NCI-H82 treated with DMSO at 0.1 percent for 48 hours (cell line): ENCODE data around the gene MDH2.
"Not testable (repeated sequence)": the region's sequence is repeated elsewhere in the genome, so short reads cannot be mapped to it uniquely, and the experiment has no call there.

Source experiments
- DNase-seq: peaks from one replicate; lab custom pipeline; 2025; ENCODE audit not compliant: unreplicated experiment; lab: John Stamatoyannopoulos, UW

The MDH2 gene

DNA sequence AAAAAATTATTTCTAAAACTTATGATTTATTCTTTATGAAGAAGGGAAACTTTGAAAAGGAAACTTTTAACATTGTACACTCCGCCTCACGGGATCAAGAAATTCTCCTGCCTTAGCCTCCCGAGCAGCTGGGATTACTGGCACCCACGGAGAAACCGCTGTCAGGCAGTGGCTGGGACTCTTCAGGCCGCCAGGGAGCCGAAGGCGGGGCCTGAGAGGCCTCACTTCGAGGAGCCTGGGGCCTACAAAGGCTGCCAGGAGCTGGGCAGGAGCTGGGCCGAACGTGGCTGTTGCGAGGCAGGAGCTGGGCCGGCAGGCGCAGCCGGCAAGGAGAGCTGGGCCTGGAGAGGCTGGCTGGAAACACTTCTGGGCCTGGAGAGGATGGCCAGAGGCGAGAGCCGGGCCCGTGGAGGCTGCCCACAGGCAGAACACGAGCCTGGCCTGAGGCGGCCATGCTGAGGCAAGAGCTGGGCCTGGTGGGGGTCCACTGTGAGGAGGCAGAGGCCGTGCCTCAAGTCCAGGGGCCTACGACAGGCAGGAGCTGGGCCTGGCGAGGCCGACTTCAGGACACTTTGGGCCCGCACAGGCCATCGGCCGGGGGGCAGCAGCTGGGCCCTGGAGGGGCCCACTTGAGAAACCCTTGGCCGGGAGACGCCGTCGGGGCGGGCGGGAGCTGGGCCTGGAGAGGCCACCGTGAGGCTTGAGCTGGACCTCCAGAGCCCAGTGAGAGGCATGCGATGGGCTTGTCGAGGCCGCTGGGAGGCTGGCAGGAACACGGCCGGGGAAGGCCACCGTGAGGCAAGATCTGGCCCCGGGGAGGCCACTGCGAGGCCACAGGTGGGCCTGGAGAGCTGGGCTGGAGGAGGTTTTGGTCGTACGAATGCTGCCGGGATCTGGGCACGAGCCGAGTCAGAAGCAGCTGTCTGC, 23.7 kb downstream of the MDH2 start:
- DNase-seq: no peak

DNA sequence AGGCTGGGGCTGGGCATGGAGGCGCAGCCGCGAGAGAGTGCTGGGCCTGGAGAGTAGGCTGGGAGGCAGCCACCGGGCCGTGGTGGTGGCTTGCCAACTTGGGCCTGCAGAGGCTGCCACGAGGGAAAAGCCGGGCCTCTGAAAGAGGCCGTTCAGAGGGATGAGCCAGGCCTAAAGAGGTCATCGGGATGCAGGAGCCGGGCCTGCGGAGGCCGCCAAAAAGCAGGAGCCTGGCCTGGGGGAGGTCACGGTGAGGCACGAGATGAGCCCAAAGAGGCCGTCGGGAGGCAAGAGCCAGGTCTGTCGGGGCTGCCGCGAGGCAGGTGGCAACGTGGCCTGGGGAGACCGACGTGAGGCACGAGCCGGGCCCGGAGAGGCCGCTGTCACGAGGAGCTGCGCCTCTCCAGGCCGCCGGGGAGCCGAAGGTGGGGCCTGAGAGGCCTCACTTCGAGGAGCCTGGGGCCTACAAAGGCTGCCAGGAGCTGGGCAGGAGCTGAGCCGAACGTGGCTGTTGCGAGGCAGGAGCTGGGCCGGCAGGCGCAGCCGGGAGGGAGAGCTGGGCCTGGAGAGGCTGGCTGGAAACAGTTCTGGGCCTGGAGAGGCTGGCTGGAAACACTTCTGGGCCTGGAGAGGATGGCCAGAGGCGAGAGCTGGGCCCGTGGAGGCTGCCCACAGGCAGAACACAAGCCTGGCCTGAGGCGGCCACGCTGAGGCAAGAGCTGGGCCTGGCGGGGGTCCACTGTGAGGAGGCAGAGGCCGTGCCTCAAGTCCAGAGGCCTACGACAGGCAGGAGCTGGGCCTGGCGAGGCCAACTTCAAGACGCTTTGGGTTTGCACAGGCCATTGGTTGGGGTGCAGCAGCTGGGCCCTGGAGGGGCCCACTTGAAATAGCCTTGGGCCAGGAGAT, 24.6 kb downstream of the MDH2 start:
- DNase-seq: no peak

DNA sequence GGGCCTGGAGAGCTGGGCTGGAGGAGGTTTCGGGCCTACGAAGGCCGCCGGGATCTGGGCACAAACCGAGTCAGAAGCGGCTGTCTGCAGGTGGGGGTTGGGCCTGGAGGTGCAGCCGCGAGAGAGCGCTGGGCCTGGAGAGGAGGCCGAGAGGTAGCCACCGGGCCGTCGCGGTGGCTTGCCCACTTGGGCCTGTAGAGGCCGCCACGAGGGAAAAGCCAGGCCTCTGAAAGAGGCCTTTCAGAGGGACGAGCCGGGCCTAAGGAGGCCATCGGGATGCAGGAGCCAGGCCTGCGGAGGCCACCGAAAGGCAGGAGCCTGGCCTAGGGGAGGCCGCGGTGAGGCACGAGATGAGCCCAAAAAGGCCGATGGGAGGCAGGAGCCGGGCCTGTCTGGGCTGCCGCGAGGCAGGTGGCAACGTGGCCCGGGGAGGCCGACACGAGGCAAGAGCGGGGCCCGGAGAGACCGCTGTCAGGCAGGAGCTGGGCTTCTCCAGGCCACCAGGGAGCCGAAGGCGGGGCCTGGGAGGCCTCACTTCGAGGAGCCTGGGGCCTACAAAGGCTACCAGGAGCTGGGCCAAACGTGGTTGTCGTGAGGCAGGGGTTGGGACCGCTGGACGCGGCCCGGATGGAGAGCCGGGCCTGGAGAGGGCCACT, 25.6 kb downstream of the MDH2 start:
- DNase-seq: no peak

DNA sequence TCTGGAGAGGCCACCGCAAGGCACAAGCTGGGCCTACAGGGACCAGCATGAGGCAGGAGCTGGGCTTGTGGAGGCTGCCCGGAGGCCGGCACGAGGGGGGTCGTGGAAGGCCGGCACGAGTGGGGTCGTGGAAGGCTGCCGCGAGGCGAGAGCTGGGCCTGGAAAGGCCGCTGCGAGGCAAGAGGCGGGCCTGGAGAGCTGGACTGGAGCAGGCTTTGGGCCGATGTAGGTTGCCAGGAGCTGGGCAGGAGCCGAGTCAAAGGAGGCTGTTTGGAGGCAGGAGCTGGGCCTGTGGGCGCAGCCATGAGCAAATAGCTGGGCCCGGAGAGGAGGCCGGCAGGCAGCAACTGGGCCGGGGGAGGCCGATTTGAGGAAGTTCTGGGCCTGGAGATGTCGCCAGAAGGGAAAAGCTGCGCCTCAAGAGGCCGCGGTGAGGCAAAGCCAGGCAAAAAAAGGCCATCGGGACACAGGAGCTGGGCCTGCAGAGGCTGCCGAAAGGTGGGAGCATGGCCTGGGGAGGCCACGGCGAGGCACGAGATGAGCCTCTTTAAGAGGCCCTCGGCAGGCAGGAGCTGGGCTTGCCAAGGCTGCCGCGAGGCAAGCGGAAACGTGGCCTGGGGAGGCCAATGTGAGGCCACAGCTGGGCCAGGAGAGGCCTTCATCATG, 26.5 kb downstream of the MDH2 start:
- DNase-seq: no peak

DNA sequence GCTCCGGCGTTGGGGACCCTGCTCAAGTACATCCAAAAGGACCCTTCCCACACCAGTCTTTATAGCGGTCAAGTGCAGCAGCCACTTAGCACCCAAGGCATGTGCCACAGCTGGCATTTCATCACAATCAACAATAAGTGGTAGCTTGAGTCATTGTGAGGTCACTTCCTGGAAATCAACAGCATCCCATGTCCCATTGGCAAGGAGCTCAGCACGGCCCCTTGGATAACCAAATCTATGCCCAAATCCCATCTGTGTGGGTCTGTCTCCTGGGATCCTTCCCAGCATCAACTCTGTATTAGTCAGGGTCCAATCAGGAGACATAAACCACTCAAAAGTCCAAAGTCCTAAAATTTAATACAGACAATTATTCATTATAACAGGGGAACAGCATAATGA, 27.1 kb downstream of the MDH2 start:
- DNase-seq: no peak

DNA sequence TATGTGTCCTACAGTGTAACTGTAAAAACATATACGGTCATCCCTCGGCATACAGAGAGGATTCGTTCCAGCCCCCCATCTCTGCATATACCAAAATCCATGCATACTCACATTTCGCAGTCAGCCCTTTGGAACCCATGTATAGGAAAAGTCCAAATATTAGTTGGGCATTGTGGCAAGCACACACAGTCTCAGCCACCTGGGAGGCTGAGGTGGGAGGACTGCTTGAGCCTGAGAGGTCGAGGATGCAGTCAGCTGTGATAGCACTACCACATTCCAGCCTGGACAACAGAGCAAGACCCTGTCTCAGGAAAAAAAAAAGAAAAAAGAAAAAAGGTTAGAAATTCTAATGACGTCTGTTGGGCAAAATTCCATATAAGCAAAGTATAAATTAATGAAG, 29.1 kb downstream of the MDH2 start:
- DNase-seq: no peak

DNA sequence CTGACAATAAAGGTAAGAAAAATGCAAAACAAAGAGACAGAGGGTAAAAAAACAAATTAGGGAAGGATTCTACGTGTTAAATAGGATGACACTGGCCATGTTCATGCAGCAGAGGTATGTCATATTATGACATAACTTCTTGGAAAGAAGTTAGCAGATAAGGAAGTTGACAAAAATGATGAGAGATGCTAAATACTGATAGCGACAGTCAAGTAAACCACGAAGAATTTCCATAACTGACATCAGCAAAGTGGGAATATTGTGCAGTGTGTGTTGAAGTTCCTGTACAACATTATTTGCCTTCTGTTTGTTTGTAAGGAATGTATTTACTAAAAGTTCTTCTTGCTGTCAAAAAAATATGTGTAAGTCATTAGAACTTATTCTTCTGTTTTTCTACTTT, 29.5 kb downstream of the MDH2 start:
- no peak for DNase-seq

DNA sequence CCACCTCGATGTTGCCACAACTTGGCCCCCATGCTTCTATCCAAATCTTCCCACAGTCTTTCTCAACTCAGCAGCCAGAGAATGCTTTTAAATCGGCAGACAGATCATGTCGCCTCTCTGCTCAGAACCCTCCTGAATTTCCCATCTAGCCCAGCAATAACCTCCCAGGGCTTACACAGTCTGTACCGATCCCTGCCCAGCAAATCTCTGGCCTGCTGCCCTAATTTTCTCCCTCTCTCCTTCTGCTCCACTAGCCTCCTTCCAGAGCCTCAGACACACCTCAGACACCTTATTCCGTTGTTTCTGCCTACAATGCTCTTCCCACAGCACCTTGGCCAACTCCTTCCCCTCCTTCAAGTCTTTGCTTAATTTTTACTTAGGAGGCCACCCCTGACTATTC, 32.3 kb downstream of the MDH2 start:
- DNase-seq: no peak

DNA sequence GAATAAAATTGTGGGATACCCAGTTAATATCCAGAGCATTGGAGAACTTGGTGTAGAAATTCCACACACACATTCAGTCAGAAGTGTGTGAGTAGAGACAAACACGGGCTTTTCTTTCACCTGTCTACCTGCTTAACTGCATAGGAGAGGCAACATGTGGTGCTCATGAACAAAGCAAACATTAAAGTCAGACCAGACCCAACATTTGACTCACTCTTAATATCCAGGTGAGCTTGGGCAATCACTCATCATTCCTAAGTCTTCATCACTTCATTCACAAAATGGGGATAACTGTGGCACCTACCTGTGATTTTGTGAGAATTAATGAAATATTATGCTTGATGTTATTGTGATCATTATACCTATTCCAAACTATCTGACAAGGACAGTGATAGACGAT, 36.2 kb downstream of the MDH2 start:
- not testable (repeated sequence) for DNase-seq

DNA sequence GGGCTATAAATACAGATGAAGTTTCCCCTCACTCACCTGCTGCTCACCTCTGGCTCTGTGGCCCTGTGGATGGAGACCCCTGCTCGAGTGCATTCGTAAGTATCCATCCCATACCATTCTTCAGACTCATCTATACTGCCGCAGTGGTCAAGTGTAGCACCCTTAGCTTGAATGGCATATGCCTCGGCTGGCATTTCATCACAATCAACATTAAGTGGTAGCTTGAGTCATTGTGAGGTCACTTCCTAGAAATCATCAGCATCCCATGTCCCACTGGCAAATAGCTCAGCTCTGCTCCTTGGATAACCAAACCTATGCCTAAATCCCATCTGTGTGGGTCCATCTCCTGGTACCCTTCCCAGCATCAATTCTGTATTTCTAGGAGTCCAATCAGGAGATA, 38.2 kb downstream of the MDH2 start:
- DNase-seq: no peak

DNA sequence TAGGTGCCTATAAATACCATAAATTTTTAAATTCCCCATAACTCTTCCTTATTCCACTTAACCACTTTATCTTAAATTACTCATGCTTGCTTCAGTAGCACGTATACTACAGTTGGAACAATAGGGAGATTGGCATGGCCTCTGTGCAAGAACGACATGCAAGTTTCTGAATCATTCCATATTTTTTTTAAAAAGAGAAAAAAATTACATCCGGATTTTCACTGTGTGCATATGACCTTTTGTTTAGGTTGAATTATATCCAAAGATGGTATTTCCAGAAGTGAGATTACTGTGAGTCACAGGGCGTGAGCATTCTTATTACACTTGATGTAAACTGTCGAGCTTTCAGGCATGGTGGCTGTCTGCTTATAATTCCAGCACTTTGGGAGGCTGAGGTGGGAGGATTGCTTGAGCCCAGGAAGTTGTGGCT, 39.5 kb downstream of the MDH2 start:
- DNase-seq: not testable (repeated sequence)

DNA sequence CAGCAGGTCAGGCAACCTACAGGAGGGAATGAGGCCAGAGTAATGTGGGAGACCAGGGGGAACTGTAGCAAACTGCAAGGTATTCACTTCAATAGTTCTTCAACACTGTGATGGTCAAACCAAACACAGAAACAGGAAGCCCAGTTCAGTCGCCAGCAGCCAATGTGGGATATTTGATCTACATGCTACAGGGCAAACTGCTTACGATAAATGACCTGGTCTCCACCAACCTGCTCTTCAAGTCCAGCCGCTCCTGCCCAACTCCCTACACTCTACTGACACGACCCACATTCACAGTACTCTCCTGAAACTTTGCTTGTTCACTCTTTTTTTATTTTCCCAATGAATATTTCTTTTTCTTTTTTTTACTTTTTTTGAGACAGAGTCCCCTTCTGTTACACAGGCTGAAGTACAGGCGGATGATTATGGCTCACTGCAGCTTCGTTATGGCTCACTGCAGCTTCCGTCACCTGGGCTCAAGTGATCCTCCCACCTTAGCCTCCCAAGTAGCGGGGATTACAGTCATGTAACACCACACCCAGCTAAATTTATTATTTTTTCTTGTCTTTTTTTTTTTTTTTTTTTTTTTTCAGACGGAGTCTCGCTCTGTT, 42.1 kb downstream of the MDH2 start:
- DNase-seq: no peak

DNA sequence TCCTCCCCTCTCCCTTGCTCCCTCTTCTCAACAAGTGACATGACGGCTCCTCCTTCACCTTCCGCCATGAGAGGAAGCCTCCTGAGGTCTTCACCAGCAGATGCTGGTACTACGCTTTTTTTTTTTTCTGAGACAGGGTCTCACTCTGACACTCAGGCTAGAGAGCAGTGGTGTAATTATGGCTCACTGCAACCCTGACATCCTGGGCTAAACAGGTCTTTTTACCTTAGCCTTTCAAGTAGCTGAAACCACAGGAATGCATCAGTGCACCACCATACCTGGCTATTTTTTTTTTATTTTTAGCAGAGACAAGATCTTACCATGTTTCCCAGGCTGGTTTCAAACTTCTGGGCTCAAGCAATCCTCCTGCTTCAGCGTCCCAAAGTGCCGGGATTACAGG, 43.6 kb downstream of the MDH2 start:
- no peak for DNase-seq

DNA sequence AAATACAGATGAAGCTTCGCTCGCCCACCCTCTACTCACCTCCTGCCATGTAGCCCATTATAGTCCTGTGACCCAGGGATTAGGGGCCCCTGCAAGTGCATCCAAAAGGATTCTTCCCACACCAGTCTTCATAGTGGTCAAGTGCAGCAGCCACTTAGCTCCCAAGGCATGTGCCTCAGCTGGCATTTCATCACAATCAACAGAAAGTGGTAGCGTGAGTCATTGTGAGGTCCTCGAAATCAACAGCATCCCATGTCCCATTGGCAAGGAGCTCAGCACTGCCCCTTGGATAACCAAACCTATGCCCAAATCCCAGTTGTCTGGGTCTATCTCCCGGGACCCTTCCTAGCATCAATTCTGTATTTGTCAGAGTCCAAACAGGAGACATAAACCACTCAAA, 45.6 kb downstream of the MDH2 start:
- not testable (repeated sequence) for DNase-seq

DNA sequence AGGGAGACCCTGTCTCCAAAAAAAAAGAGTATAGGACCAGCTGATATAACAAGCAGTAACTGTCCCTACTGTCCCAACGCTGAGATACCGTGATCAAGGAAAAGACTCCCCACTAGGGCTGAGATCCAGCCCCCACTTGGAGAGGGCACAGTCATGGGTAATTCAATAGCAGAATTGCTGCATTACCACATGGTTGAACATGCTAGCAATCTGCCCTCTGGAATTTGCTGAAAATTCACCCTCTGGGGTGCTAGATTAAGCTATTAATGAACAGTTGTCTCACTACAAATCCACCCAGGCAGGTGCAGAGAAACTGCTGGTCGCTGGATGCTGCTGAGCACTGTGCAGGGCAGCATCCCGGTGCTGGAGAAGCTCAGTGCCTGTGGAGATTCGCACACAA, 46.4 kb downstream of the MDH2 start:
- not testable (repeated sequence) for DNase-seq

DNA sequence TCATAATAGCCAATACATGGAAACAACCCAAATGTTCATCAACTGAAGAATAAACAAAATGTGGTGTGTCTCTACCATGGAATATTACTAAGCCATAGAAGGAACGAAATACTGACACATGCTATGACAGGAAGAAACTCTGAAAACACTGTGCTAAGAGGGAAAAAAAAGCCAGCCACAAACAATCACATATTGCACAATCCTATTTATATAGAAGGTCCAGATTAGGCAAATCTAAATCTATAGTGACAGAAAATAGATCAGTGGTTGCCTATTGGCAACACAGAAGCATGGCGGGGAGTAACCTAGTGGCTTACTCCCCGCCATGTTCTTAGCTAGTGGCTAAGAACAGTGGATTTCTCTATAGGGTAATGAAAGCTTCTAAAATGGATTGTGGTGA, 48.0 kb downstream of the MDH2 start:
- DNase-seq: no peak

DNA sequence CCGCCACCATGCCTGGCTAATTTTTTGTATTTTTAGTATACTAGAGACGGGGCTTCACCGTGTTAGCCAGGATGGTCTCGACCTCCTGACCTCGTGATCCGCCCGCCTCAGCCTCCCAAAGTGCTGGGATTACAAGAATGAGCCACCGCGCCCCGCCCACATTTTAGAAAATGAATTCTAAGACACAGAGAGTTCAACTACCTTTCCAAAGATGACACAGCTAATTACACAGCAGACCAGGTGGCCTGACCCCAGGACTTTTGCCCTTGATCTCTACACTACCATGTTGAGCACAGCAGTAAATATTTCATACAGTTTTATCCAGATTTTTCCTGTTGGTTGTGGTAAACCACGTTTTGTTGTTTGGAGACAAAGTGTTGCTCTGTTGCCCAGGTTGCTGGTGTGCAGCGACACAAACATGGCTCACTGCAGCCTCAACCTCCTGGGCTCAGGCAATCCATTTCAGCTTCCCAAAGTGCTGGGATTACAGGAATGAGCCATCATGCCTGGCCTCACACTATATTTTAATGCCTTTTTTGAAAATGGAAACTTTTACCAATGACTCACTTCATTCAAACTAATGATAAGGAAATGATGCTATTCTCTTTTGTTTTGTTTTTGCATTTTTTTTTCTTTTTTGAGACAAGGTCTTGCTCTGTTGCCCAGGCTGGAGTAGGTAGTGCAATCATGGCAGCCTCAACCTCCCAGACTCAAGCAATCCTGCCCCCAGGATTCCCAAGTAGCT, 54.0 kb downstream of the MDH2 start:
- DNase-seq: not testable (repeated sequence)

DNA sequence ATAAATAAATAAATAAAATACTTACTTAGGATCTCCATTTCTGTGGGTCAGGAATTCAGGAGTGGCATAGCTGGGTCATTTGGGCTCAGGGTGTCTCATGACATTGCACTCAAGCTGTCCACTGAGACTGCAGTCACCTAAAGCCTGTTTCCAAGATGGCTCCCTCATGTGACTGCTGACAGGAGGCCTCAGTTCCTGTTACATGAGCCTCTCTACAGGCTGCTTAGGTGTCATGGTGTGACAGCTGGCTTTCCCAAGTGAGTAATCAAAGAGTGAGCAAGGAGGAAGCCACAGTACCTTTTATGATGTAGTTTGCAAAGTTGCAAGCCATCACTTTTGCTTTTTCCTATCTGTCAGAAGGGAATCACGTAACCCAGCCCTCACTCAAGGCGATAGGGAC, 55.9 kb downstream of the MDH2 start:
- not testable (repeated sequence) for DNase-seq

DNA sequence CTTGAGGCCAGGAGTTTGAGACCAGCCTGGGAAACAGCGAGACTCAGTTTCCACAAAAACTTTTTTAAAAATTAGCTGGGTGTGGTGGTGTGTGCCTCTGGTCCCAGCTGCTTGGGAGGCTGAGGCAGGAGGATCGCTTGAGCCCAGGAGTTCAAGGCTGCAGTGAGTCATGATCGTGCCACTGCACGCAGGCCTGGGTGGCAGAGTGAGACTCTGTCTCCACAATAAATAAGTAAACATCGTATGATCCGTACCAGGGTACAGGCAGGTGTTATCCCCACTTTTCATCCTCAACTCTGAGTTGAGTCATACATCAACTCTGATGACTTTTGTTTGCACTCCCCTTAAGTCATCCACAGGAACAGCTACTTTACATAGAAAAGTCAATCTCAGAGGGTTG, 58.2 kb downstream of the MDH2 start:
- not testable (repeated sequence) for DNase-seq

DNA sequence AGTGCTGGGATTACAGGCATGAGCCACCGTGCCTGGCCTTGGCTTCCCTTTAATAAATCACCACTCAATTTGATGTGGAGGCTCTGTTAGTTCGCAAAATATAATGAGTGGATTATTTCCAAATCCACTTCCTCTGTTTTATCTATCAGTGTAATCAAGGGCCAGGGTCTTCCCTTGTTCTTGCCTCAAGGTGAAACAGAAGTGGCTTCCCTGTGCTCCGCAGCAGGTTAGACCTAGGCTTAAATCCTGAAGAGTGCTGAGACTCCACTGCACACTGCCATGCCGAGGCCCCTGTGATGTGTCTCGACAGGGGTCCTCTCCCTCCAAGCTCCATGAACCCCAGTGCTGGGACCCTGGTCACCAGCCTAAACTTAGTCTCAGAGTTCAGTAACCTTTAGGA, 59.0 kb downstream of the MDH2 start:
- no peak for DNase-seq
